C4-2B (cell line): ENCODE results near the gene DHRS1.

Source experiments
- H3K27ac ChIP-seq: fragments of 450-650 bp; 2 replicates; pipeline ENCODE4 v1.5.1; 2017
- CTCF ChIP-seq: fragments of 450-650 bp; conservative IDR thresholded peaks from 2 replicates; pipeline ENCODE4 v1.5.1; 2017; ENCODE audit warnings: mild to moderate bottlenecking
- ZFX ChIP-seq: fragments of 450-650 bp; IDR thresholded peaks from 2 replicates; pipeline ENCODE4 v1.6.1; 2017

Gene DHRS1

GRCh38 chr14:24299255-24300191, at the start of gene DHRS1, which contains the start of gene NOP9:
TSS of gene DHRS1 (minus strand) at chr14:24299780. CDS start at chr14:24299106, 674 bp downstream.
TSS of gene NOP9 (plus strand) at chr14:24299850. CDS start at chr14:24299955, 105 bp downstream.
- H3K27ac ChIP-seq: peak within 1 kb of the TSS; percentile 79
- TF ChIP-seq ZFX: peak; percentile 61; the same call in 1 of the 2 replicates
- no peak for TF ChIP-seq CTCF

GRCh38 chr14:24348186-24348585, 48.6 kb upstream of the DHRS1 start:
- TF ChIP-seq CTCF (no peak), ZFX (no peak)
- H3K27ac ChIP-seq: no peak overlapping the region

GRCh38 chr14:24347134-24347533, 47.6 kb upstream of the DHRS1 start:
- TF ChIP-seq ZFX (no peak), CTCF (no peak)
- H3K27ac ChIP-seq: no peak overlapping the region

GRCh38 chr14:24343795-24344660, 44.4 kb upstream of the DHRS1 start:
- no peak overlapping the region for H3K27ac ChIP-seq
- TF ChIP-seq ZFX: no peak
- no peak for TF ChIP-seq CTCF

- TF ChIP-seq ZFX: no peak
- no peak for TF ChIP-seq CTCF
- H3K27ac ChIP-seq: no peak overlapping the region
These were observed 43.3 kb upstream of the DHRS1 start for GRCh38 chr14:24342889-24343288.

- TF ChIP-seq ZFX: no peak
- TF ChIP-seq CTCF: no peak
- no peak overlapping the region for H3K27ac ChIP-seq
These were observed 41.0 kb upstream of the DHRS1 start for GRCh38 chr14:24340606-24341005.
